HFFc6 (cell line): ENCODE measurements around the gene DISC1. TPM values are rescaled to one million over a fixed set of nuclear protein-coding genes. Genes with fewer than 3 reads are reported as not detected.

ENCODE experiments used
- DNase-seq: peaks from one replicate; pipeline ENCODE4 v3.0.0-alpha.2; 2018
- H3K27ac Mint-ChIP-seq: 2 replicates; pipeline ENCODE4 v1.8.0; 2020; ENCODE audit warnings: mild to moderate bottlenecking, mixed read lengths
- H3K27me3 Mint-ChIP-seq: 2 replicates; pipeline ENCODE4 v1.8.0; 2021; ENCODE audit warnings: mild to moderate bottlenecking, moderate library complexity, mixed read lengths; ENCODE audit not compliant: insufficient read depth
- H3K36me3 Mint-ChIP-seq: 2 replicates; pipeline ENCODE4 v1.8.0; 2021; ENCODE audit warnings: low read depth, mixed read lengths
- H3K4me1 Mint-ChIP-seq: 2 replicates; pipeline ENCODE4 v1.8.0; 2020; ENCODE audit warnings: low read depth, mixed read lengths
- H3K4me3 Mint-ChIP-seq: 2 replicates; pipeline ENCODE4 v1.8.0; 2020; ENCODE audit warnings: mild to moderate bottlenecking, moderate library complexity, mixed read lengths
- H3K9me3 Mint-ChIP-seq: 2 replicates; pipeline ENCODE4 v1.8.0; 2020; ENCODE audit warnings: mild to moderate bottlenecking, mixed read lengths
- total RNA-seq, 6 experiments: library from RNA; stranded (reverse); fragmentation: NEBNext Ultra II Directional; extraction: Animal tissue kit (Norgen Biotek cat#: 25700); gene quantifications; 2 replicates in 1 of 6; 3 replicates in 5 of 6; pipeline ENCODE4 v1.2.3, GENCODE V29; 2021
- TF ChIP-seq, protein P1 (sequence below): fragments of 200-600 bp; sonication (generic); IDR thresholded peaks from 2 replicates; pipeline ENCODE4 v1.5.0; 2021; ENCODE audit warnings: antibody characterized with exemption, mild to moderate bottlenecking

DISC1 gene
- total RNA-seq, 6 experiments from 2014 or later = 1.3 to 4.3 (median 1.9) TPM

GRCh38 chr1:231871878-231872277, 245.3 kb downstream of the DISC1 start:
- DNase-seq = no peak
- Mint-ChIP-seq H3K27ac (peak overlapping the region; percentile 76), H3K4me3 (peak overlapping the region; percentile 18; the same call in 1 of the 2 replicates), H3K27me3 (no peaks in the 10 kb centered on the region; the same call in 1 of the 2 replicates), H3K36me3 (peaks cover 5% of the 10 kb centered on the region), H3K9me3 (peaks cover 7% of the 10 kb centered on the region), H3K4me1 (peaks cover 36% of the 10 kb centered on the region)
- TF ChIP-seq, protein P1, sequence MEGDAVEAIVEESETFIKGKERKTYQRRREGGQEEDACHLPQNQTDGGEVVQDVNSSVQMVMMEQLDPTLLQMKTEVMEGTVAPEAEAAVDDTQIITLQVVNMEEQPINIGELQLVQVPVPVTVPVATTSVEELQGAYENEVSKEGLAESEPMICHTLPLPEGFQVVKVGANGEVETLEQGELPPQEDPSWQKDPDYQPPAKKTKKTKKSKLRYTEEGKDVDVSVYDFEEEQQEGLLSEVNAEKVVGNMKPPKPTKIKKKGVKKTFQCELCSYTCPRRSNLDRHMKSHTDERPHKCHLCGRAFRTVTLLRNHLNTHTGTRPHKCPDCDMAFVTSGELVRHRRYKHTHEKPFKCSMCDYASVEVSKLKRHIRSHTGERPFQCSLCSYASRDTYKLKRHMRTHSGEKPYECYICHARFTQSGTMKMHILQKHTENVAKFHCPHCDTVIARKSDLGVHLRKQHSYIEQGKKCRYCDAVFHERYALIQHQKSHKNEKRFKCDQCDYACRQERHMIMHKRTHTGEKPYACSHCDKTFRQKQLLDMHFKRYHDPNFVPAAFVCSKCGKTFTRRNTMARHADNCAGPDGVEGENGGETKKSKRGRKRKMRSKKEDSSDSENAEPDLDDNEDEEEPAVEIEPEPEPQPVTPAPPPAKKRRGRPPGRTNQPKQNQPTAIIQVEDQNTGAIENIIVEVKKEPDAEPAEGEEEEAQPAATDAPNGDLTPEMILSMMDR = no peak

GRCh38 chr1:231872461-231872910, 245.9 kb downstream of the DISC1 start:
- TF ChIP-seq, protein P1 = no peak
- DNase-seq = peak; percentile 41
- peaks cover 5% of the 10 kb centered on the region for H3K36me3 Mint-ChIP-seq
- H3K9me3 Mint-ChIP-seq = peaks cover 7% of the 10 kb centered on the region
- H3K27ac Mint-ChIP-seq = peak overlapping the region; percentile 76
- peak overlapping the region; percentile 18; the same call in 1 of the 2 replicates for H3K4me3 Mint-ChIP-seq
- no peaks in the 10 kb centered on the region; the same call in 1 of the 2 replicates for H3K27me3 Mint-ChIP-seq
- H3K4me1 Mint-ChIP-seq = peaks cover 30% of the 10 kb centered on the region

GRCh38 chr1:231878737-231879136, 252.1 kb downstream of the DISC1 start:
- TF ChIP-seq, protein P1 = no peak
- Mint-ChIP-seq H3K27ac (no peak overlapping the region), H3K4me1 (no peaks in the 10 kb centered on the region), H3K36me3 (peaks cover 5% of the 10 kb centered on the region), H3K27me3 (no peaks in the 10 kb centered on the region; the same call in 1 of the 2 replicates), H3K4me3 (no peak overlapping the region), H3K9me3 (peaks cover 12% of the 10 kb centered on the region)
- no peak for DNase-seq

DNA sequence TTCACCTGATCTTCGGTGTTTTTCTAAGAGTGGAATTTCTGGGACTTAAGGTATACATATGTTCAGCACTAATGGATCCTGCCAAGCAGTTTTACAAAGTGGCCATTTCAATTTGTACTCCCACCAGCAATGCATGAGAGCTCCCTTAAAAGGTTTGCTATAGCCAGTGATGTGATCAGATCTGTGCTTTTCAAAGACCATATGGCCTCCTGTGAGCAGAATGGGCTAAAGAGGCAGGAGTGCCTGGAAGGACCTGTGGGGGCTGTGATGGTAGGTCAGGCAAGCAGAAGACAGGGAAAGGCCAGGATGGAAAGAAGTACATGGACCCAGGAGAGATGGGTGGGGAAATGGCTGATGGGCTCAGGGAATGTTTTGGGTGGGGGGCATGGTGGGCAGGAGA, 252.7 kb downstream of the DISC1 start:
- TF ChIP-seq, protein P1 = no peak
- H3K9me3 Mint-ChIP-seq = peaks cover 12% of the 10 kb centered on the region
- H3K4me1 Mint-ChIP-seq = no peaks in the 10 kb centered on the region
- no peak overlapping the region for H3K27ac Mint-ChIP-seq
- no peak for DNase-seq
- no peak overlapping the region for H3K4me3 Mint-ChIP-seq
- H3K27me3 Mint-ChIP-seq = no peaks in the 10 kb centered on the region; the same call in 1 of the 2 replicates
- H3K36me3 Mint-ChIP-seq = peaks cover 5% of the 10 kb centered on the region

DNA sequence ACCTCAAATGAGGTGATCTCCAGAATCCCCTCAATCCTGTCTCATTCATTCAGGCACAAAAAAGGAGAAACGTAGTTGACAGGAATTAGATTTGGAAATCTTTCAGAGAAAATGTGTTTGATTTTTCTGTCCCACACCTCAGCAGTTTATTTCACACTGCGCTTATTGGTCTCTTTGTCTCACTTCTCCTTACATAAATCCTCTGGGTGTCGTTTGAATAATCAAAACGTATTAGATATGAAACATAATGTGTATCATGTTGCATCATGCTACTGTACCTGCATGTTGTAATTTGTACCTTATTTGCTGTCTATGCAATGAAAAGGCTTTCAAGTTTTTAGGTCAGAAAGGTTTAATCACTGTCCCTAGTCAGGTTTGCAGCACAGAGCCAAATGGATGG, 255.7 kb downstream of the DISC1 start:
- H3K36me3 Mint-ChIP-seq = no peaks in the 10 kb centered on the region
- H3K4me3 Mint-ChIP-seq = no peak overlapping the region
- peaks cover 5% of the 10 kb centered on the region; the same call in 1 of the 2 replicates for H3K9me3 Mint-ChIP-seq
- DNase-seq = no peak
- no peak overlapping the region for H3K27ac Mint-ChIP-seq
- H3K4me1 Mint-ChIP-seq = peaks cover 10% of the 10 kb centered on the region
- no peaks in the 10 kb centered on the region; the same call in 1 of the 2 replicates for H3K27me3 Mint-ChIP-seq
- TF ChIP-seq, protein P1 = no peak
